HuH-7.5 (cell line): ENCODE data around the gene ANXA11.
"Not testable (repeated sequence)": the region's sequence is repeated elsewhere in the genome, so short reads cannot be mapped to it uniquely, and the experiment has no call there.

Source experiments
- DNase-seq: peaks from one replicate; pipeline ENCODE4 v3.0.0; 2011; ENCODE audit warnings: low spot score

The ANXA11 gene

DNA sequence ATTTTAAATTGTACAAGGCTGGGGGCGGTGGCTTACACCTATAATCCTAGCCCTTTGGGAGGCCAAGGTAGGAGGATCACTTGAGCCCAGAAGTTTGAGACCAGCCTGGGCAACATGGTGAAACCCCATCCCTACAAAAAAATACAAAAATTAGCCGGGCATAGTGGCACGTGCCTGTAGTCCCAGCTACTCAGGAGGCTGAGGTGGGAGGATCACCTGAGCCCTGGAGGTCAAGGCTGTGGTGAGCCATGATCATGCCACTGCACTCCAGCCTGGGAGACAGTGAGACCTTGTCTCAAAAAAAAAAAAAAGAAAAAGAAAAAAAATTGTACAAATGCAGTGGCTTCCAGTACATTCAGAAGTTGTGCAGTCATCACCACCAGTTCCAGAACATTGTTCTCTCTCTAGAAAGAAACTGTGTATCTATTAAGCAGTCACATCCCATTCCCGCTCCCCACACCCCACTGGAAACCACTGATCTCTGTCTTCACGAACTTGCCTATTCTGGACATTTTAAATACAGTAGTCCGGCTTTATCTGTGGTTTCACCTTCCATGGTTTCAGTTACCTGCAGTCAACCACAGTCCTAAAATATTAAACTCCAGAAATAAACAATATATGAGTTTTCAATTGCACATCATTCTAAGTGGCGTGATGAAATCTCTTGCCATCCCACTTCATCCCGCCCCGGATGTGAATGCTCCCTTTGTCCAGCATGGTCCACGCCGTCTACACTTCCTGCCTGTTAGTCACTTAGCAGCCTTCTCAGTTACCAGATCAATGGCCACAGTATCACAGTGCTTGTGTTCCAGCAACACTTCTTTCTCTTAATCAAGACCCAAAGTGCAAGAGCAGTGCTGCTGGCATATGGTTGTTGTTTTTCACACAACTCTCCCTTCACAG lies 59.7 kb downstream of the ANXA11 start:
- not testable (repeated sequence) for DNase-seq

GRCh38 chr10:80144696-80145131 lies 60.6 kb downstream of the ANXA11 start:
- no peak for DNase-seq

GRCh38 chr10:80144067-80144695 lies 61.2 kb downstream of the ANXA11 start:
- DNase-seq, result peak; percentile 19

DNA sequence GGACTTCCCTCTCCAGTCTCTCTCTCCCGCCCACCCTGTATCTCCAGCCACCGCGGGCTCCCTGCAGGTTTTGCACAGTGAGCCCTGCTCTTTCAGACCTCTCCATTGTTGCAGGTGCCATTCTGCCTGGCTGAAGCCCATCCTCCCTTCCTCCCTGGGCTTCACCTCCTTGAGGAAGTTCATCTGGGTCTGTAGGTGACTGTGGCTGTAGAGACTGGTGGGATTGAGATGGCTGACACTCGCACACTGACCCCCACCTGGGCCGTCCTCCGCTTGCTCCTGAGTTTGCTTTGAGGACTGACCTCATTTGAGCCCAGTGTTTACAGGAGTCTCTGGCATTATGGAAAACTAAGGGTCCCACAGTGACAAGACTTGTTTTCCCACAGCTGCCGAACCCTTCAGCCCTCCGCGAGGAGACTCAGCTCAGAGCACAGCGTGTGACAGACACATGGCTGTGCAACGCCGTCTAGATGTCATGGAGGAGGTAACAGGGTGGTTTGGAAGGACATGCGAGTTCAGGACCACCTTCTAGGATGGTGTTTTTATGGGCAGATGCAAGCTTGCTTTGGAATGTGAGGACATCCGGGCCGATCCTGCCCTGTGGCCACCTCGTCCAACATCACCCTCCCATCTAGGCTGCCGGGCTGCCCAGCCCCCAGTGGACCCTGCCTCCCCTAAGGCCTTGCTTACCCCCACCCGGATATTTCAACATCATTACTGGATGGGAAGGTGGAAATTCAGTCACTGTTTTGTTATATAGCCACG lies 63.5 kb downstream of the ANXA11 start:
- DNase-seq, result no peak

- DNase-seq, result no peak
Observed at GRCh38 chr10:80140251-80140650, 65.1 kb downstream of the ANXA11 start.

GRCh38 chr10:80139265-80139664 lies 66.1 kb downstream of the ANXA11 start:
- no peak for DNase-seq

- DNase-seq, result no peak
Observed at GRCh38 chr10:80137920-80138319, 67.4 kb downstream of the ANXA11 start.

DNA sequence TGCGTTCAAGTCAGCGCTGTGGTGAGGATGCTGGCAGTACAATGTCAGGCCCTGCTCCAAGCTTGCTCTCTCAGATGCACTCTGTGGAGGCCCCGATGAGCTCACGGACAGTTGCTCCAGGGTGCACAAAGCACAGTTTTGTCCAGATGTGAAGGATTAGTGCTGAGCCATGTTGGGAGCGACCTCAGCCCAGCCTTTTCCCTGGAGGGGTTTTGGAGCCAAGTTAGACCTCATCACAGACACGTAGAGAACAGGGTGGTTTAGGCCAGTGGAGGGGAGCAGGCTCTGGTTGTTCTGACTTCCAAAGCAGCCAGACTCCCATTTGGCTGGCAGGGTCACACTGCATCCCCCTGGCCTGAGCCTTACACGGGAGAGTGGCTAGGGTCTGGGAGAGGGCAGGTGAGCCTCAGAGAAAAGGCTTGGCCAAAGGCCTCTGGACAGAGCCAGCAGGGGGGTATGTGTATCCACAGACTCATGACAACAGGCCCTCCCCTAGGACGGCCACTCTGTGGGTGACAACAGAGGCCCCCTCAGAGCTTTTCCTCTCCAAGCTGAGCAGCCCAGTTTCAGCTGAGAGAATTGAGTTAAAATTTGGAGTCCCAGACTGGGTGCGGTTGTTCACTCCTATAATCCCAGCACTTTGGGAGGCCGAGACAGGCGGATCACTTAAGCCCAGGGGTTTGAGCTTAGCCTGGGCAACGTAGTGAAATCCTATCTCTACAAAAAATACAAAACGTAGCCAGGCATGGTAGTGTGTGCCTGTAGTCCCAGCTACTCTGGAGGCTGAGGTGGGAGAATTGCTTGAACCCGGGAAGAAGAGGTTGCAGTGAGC lies 68.1 kb downstream of the ANXA11 start:
- no peak for DNase-seq

DNA sequence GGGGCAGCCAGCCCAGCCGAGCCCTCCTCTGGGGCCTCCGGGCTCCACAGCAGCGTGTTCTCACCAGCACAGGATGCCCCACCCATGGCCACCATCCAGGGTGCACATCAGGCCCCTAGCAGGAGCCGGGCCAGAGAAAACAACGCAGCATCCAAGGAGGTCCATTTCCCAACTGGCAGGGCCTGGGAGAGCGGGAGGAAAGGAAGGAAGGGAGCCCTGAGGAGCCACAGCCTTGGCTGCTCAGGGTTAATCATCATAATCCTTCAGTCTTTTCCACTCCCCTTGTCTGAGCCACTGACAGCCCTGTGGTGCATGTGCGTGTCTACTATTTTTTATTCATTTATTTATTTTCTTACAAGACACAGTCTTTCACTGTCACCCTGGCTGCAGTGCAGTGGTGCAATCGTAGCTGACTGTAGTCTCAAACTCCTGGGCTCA lies 69.2 kb downstream of the ANXA11 start:
- no peak for DNase-seq

DNA sequence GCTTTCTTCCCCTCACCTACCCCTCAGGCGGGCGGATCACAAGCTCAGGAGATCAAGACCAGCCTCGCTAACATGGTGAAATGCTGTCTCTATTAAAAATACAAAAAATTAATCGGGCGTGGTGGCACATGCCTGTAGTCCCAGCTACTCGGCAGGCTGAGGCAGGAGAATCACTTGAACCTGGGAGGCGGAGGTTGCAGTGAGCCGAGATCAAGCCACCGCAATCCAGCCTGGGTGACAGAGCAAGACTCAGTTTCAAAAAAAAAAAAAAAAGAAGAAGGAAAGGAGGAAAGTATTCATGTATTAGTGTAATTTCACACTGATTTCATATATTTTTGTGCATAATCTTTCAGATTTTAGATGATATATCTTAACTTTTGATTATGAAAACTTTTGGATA lies 71.7 kb downstream of the ANXA11 start:
- DNase-seq, result not testable (repeated sequence)

DNA sequence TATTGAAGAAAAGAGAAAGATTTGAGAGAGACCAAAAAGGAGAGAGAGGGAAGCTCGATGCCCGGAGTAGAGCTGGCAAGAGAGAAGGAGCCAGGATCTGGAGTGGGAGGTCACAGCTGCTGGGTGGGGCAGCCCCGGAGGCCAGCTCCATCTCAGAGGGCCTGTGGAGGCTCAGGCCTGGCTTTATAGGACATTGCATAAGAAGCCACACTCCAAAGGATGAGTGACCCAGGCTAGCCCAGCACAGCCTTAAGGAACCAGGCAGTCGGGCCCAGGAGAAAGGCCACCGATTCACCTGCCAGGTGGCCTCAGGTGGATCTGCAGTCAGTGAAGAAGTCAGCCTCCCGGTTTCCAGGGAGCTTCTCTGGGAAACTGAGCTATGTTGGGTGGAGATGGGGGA lies 72.1 kb downstream of the ANXA11 start:
- DNase-seq, result no peak

DNA sequence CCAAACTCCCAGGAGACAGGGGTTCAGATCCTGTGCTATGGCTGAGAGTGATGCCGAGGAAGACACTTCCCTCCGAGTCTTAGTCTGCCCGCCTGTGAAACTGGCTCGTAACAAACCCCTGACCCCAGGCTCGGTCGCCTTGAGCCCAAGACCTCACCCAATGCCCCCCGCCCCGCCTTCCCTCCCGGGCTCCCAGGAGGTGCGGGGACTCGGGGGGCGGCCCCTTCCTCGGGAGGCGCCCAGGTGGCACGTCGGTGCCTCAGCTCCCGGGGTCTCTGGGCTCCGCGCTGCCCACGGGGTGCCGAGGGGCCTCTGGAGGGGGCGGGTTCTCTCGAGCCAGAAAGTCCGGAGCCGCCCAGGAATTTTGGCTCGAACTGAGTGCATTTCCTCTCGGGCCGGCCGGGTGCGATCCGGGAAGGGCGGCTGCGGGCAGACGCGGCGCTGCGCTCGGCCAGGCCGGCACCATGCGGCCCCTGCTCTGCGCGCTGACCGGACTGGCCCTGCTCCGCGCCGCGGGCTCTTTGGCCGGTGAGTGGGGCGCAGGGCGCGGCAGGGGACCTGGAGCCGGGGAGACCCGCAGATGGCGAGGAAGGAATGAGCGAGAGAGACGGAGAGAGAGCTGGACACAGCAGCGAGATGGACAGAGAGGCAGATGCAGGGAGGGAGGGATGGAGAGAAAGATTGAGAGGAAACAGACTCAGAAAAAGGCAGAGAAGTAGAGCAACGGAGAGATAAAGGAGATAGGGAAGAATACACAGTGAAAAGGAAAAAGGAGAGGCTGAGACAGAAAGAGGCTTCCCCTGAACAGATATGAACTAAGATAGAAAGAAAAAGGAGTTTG lies 72.8 kb downstream of the ANXA11 start, which contains the start of gene PLAC9:
Gene PLAC9, plus strand, starts transcription at position 432 of the 841 bp plus-strand sequence. Its CDS starts 33 bp downstream, at position 465.
- no peak for DNase-seq

GRCh38 chr10:80131499-80131901 lies 73.8 kb downstream of the ANXA11 start:
- DNase-seq, result no peak

- no peak for DNase-seq
Observed at GRCh38 chr10:80126876-80127275, 78.5 kb downstream of the ANXA11 start.

GRCh38 chr10:80122746-80123145 lies 82.6 kb downstream of the ANXA11 start:
- no peak for DNase-seq

DNA sequence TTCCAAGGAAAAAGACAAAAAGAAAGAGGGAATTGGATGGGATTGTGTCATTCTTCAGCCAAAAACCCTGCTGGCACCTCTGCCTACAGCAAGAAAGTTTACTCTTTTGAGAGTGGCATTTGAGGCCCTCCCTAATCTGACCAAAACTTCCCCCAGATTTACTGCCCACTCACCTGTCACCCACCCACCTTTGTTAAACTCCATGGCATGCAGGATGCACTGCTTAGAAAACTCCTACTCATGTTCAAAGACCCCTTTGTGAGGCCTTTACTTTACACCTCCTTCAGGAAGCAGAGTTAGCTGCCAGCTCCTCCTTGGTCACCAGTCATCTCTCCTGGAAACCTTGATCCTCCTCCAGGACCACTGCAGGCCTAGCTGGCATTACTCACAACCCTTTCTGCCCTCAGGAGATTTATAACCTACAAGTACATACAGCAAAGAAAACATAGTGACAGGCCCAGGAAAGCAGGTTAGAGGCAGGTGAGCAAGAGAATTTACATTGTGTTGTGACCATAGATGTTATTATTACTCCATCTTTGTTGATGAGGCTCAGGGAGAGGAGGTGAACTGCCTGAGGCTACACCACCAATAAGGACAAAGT lies 83.1 kb downstream of the ANXA11 start:
- DNase-seq, result no peak

DNA sequence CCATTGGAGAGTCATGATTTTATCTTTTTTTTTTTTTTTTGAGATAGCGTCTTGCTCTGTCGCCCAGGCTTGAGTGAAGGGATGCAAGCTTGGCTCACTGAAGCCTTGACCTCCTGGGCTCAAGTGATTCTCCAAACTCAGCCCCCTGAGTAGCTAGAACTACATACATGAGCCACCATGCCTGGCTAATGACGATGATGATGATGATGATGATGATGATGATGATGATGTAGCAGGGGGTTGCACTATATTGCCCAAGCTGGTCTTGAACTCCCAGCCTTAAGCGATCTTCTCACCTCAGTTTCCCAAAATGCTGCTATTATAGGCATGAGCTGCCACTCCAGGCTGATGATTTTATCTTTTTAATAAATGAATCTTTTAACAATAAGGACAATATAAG lies 86.7 kb downstream of the ANXA11 start:
- no peak for DNase-seq

DNA sequence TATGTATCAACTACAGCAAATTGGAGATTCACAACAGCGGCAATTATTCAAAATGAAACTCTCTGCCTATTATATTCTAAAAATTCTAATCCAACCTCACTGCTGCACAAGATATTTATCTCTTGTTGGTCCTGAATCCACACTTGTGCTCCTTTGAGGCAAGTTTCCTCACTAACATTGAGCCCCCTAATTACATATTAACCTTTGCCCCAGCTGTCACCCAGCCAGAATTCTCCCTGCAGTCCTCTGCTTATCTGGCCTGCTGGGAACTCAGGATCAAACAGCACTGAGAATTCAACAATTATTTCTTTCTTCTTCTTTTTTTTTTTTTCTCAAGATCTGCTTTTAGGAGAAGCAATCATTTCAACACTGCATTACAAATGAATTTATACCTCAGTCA lies 94.4 kb downstream of the ANXA11 start:
- DNase-seq, result no peak

- no peak for DNase-seq
Observed at GRCh38 chr10:80108576-80109239, 96.6 kb downstream of the ANXA11 start.
